ENCODE data around the gene RASAL2.
"Not testable (repeated sequence)": the region's sequence is repeated elsewhere in the genome, so short reads cannot be mapped to it uniquely, and the experiment has no call there.

Gene RASAL2

DNA sequence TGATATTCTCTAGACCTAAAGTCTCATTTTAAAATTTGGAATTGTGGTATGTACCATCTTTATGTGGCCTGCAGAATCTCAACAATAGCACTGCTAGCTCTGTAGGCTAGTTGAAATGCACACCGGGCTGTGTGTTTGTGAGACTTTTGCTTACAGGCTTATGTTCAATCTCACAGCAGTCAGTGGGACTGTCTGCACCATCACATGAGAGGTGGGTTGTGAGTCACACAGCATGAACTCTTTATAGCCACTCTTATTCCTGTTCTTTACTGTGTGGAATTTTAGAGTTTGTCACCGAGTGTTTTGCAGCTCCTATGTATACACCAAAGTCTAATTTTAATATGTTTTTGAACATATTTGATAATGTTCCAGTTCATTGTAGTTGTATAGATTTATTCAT, 74.6 kb downstream of the RASAL2 start:
- DNase-seq, result no peak

GRCh38 chr1:178169649-178170048, 75.7 kb downstream of the RASAL2 start:
- no peak for DNase-seq

GRCh38 chr1:178172939-178173338, 79.0 kb downstream of the RASAL2 start:
- no peak for DNase-seq

GRCh38 chr1:178174539-178174938, 80.6 kb downstream of the RASAL2 start:
- DNase-seq, result no peak

- no peak for DNase-seq
These were observed 86.5 kb downstream of the RASAL2 start for GRCh38 chr1:178180405-178180804.

DNA sequence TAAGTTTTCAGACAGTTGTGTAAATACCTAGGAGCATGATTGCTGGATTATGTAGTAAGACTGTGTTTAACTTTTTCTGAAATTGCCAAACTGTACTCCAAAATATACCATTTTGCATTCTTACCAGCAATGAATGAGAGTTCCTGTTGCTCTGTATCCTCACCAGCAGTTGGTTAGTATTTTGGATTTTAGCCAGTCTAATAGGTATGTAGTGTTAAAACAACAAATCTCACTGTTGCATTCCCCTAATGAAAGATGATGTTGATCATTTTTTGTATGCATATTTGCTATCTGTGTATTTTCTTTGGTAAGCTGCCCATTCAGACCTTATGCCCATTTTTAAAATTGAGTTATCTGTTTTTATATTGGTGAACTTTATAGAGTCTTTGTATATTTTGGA, 89.9 kb downstream of the RASAL2 start:
- no peak for DNase-seq

DNA sequence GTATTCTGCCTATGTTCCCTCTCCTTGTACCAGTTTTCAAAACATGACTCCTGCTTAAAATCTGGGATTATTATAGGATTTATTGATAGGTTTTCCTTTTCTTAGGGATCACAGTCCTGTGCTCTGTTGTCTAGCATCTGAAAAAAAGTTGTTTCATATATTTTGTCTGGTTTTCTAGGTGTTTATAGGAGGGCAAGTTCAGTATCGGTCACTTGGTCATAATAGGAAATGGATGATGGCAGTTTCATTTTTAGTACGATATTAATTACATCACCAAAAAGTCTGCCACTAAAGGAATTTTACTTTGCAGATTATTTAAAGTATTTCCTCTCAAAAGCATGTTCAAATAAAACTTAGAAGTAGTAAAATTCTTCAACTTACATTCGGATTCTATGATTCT, 94.4 kb downstream of the RASAL2 start:
- no peak for DNase-seq

GRCh38 chr1:178189814-178190213, 95.9 kb downstream of the RASAL2 start:
- no peak for DNase-seq

DNA sequence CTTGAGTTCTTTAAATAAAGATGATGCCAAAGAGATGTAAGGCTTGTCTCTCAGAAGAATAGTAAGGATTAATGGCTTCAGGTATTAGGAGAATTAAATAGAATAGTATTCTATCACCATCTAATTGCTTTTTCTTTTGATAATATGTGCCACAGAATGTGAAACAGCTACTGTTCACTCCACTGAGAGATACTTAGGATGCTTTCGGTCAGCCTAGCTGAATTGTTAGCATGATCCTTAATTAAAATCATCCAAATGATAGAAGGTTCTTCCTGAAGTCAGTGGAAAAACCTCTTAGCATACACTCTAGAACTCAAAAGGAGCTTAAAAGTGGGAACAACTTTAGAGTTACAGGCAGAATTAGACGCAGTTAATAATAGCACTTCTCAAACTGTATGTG, 97.0 kb downstream of the RASAL2 start:
- DNase-seq, result no peak

DNA sequence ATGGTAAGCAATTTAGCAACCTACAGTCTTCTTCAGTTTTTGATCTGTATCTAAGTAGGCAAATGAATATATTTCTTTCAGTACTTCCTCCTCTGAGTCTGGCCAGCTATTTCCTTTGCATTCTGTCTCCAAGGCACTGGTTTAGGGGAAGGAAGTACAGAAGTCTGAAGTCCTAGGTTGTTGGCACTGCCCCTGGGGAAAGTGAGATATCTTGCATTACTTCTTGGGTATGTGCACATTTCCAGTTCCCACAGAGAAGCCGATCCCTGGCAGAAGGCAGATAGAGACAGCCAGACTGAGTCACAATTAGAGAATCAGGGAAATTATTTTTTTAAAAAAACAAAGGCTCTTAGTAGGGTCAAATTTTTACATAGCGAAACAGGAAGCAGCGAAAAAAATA, 98.8 kb downstream of the RASAL2 start:
- DNase-seq, result no peak

DNA sequence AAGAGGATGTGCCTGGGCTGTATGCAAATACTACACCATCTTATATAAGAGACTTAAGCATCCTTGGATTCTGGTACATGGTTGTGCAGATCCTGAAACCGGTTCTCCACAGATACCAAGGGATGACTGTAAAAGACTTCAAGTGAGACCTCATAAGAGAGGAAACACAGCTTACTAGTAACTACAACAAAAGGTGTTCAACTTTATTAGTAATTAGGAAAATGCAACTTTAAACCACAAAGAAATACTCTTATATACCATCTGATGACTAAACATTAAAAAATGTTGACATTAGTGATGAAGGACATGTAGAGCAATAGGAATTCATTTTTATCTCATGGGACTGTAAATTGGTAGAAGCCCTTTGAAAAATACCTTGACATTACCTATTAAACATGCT, 102.7 kb downstream of the RASAL2 start:
- DNase-seq, result no peak

GRCh38 chr1:178202095-178202494, 108.2 kb downstream of the RASAL2 start:
- not testable (repeated sequence) for DNase-seq

- not testable (repeated sequence) for DNase-seq
These were observed 108.6 kb downstream of the RASAL2 start for GRCh38 chr1:178202546-178202945.

- DNase-seq, result not testable (repeated sequence)
These were observed 114.5 kb downstream of the RASAL2 start for GRCh38 chr1:178208269-178208856.

DNA sequence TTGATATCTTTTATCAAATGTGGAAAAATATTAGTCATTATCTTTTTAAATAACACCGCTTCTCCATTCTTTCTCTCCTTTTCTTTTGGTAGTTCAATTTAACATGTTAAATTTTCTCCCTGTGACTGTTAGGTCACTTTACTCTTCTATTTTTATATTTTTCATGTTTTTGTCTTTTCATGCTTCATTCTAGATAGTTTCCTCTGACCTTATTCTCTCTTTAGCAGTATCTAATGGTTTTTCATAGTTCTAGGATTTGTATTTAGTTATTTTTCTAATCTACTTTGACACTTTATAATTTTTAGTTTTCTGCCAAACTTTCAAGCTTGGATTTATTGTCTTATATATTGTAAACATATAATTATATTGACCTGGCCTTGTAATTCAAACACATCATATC, 116.0 kb downstream of the RASAL2 start:
- no peak for DNase-seq

DNA sequence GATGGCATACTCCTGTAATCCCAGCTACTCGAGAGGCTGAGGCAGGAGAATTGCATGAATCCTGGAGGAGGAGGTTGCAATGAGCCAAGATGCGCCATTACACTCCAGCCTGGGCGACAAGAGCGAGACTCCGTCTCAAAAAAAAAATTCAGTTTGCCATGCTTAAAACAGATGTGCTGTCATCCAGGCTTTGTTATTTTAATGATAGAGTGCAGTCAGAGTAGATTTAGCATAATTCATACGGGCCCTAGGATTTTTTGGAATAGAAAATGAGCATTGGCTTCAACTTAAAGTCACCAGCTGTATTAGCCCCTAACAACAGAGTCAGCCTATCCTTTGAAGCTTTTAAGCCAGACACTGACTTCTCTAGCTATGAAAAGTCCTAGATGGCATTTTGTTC, 124.6 kb downstream of the RASAL2 start:
- DNase-seq, result no peak

DNA sequence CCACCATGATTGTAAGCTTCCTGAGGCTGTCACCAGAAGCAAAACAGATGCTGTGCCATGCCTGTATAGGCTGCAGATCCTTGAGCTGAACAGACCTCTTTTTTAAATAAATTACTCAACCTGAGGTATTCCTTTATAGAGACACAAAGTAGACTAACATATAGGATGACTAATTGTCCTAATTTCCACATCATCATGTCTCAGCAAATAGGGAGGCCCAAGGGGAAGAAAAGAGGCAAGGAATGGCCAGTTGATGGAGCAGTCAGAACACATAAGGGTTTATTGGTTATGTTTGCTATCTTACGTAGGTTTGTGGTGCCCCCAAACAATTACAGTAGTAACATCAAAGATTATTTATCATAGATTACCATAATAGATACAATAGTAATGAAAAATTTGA, 126.2 kb downstream of the RASAL2 start:
- no peak for DNase-seq

GRCh38 chr1:178223289-178223688, 129.4 kb downstream of the RASAL2 start:
- DNase-seq, result no peak

DNA sequence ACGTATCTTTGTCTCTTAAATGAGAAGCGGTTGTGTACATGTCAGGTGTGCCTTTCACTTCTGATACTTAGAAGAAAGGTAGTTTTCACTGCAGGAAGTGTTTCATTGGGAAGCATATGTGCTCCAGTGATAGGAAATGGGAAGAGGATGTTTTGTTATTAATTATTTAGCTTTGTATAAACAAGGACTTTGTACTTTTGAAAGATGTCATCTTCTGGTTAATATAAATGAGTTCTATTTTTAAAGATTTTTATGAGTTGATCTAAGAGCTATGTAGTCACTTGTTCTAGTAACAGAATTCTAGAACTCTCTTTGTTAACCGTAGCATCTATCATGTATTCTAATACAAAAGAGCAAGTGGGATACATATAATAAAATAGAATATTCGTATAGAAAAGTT, 130.5 kb downstream of the RASAL2 start:
- DNase-seq, result no peak

- no peak for DNase-seq
These were observed 137.0 kb downstream of the RASAL2 start for GRCh38 chr1:178230881-178231409.

DNA sequence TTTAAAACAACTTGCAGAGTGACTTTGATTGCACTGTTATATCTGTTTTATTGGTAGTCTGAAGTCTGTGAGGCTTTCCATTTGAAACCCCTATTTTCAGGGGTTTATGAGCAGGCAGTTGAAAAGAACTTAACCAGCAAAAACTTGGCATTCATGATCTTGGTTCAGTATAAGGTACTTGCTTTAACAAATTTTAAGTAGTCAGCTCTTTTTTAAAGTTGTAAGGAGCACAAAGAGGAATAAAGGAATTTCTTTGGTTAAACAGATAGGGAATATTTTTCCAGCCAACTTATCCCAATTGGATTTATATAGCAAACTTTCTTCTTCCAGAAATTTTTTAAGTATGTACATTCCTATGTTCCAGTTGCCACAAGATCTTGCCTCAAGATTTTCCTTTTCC, 138.2 kb downstream of the RASAL2 start:
- no peak for DNase-seq

- no peak for DNase-seq
These were observed 139.0 kb downstream of the RASAL2 start for GRCh38 chr1:178232949-178233348.

DNA sequence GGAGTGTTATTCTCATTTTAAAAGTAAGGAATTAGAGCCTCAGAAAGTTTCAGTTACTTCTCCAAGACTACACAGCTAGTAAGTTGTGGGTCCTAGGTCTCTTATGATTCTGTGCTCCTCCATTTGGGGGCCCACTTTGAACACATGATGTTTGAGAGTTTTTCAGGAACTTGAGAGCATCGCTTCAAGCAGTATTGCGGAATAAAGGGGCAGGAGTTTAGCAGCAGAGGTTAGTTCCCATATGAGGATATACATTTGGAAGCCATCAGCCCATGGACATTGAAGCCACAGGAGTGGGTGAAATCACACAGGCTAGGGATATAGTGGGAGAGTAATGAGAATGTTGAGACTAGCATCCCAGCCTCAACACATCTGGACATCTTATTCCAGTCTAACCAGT, 143.2 kb downstream of the RASAL2 start:
- DNase-seq, result no peak

- DNase-seq, result no peak
These were observed 145.0 kb downstream of the RASAL2 start for GRCh38 chr1:178238722-178239510.

GRCh38 chr1:178241057-178241456, 147.2 kb downstream of the RASAL2 start:
- no peak for DNase-seq
